Ectodermal cell (in vitro differentiated cells): ENCODE results near the gene FRMD1.

ENCODE experiments used
- H3K27ac ChIP-seq: 2 replicates; pipeline ENCODE4 v1.7.0; 2013; ENCODE audit warnings: mild to moderate bottlenecking, low read depth, low read length; ENCODE audit not compliant: insufficient read depth, poor library complexity, severe bottlenecking
- H3K27me3 ChIP-seq: 2 replicates; pipeline ENCODE4 v1.7.0; 2013; ENCODE audit warnings: mild to moderate bottlenecking, low read length; ENCODE audit not compliant: insufficient read depth, control insufficient read depth, poor library complexity, severe bottlenecking
- H3K36me3 ChIP-seq: one replicate; pipeline ENCODE4 v1.7.0; 2013; ENCODE audit warnings: low read length; ENCODE audit not compliant: control insufficient read depth, insufficient read depth
- H3K4me1 ChIP-seq: one replicate; pipeline ENCODE4 v1.7.0; 2013; ENCODE audit warnings: low read length; ENCODE audit not compliant: control insufficient read depth, insufficient read depth
- H3K4me3 ChIP-seq: 2 replicates; pipeline ENCODE4 v1.7.0; 2013; ENCODE audit warnings: low read depth, low read length, control low read depth; ENCODE audit not compliant: insufficient read depth
- H3K9me3 ChIP-seq: 2 replicates; pipeline ENCODE4 v1.7.0; 2013; ENCODE audit warnings: mild to moderate bottlenecking, low read length, moderate library complexity; ENCODE audit not compliant: control insufficient read depth
- WGBS, 2 experiments: methylation state at CpG; one replicate each; pipeline ENCODE4 v1.1.7; 2013; ENCODE audit warnings: missing lambda C conversion rate in 2 of 2; 5-methylcytosine and 5-hydroxymethylcytosine counted together

The FRMD1 gene

DNA sequence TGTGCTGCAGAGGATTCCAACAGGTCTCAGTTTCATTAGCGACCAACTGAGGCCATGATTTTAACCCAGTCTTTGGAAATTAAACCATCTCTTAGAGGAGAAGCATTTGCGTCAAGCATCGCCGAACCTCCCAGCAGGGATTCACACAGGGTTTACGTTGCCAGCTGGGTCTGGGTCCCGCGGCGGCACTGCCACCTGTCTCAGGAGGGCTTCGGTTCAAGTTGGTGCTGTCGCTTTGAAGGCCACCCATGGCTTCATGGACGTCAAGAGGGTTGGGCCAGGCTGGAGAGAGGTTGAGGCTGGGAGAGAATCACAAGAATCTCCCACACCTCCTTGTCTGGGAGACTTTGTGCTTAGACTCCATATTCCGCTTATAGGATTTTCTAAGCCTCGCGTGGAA is 43.0 kb upstream of the FRMD1 start:
- H3K27me3 ChIP-seq: no peaks in the 10 kb centered on the region
- H3K36me3 ChIP-seq: no peaks in the 10 kb centered on the region
- H3K27ac ChIP-seq: no peak overlapping the region
- 89% methylated on average over 14 of the region's 14 CpGs for WGBS, 2 experiments
- no peaks in the 10 kb centered on the region for H3K4me1 ChIP-seq
- H3K4me3 ChIP-seq: no peak overlapping the region
- no peaks in the 10 kb centered on the region for H3K9me3 ChIP-seq

GRCh38 chr6:168121303-168121665 is 42.3 kb upstream of the FRMD1 start:
- Histone ChIP-seq H3K27ac (no peak overlapping the region), H3K36me3 (no peaks in the 10 kb centered on the region), H3K4me3 (no peak overlapping the region), H3K4me1 (no peaks in the 10 kb centered on the region), H3K27me3 (no peaks in the 10 kb centered on the region), H3K9me3 (no peaks in the 10 kb centered on the region)
- WGBS, 2 experiments: 77 to 81% methylated on average over 8 of the region's 8 CpGs

- Histone ChIP-seq H3K4me3 (no peak overlapping the region), H3K4me1 (no peaks in the 10 kb centered on the region), H3K36me3 (no peaks in the 10 kb centered on the region), H3K27me3 (no peaks in the 10 kb centered on the region), H3K9me3 (no peaks in the 10 kb centered on the region), H3K27ac (no peak overlapping the region)
- WGBS, 2 experiments: 82 to 85% methylated on average over 15 of the region's 15 CpGs
Observed at GRCh38 chr6:168120390-168121302, 41.6 kb upstream of the FRMD1 start.

- H3K27ac ChIP-seq: no peak overlapping the region
Observed at GRCh38 chr6:168119539-168119938, 40.5 kb upstream of the FRMD1 start.

DNA sequence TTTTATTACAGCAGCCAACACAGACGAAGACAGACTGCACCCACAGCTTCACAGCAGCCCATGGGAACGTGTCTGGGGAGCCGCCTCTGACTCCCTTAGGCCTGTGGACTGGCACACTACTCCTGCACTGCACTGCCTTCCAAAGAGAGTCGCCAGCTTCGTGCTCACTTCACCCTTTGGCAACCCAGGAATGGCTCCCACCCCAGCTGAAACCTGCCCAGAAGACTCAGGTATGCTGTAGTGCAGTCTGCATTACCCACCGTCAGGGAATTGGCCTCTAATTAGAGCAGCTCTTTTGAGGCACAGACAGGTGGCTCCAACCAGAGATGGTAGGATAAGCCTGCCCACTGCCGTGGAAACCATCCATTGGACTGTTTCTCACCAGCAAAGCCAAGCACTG is 39.9 kb upstream of the FRMD1 start:
- H3K4me1 ChIP-seq: no peaks in the 10 kb centered on the region
- no peak overlapping the region for H3K27ac ChIP-seq
- H3K4me3 ChIP-seq: no peak overlapping the region
- H3K9me3 ChIP-seq: no peaks in the 10 kb centered on the region
- H3K36me3 ChIP-seq: no peaks in the 10 kb centered on the region
- no peaks in the 10 kb centered on the region for H3K27me3 ChIP-seq
- 91 to 94% methylated on average over 7 of the region's 7 CpGs for WGBS, 2 experiments

More at GRCh38 chr6:168119539-168119938, 40.5 kb upstream of the FRMD1 start:
- Histone ChIP-seq H3K4me1 (no peaks in the 10 kb centered on the region), H3K36me3 (no peaks in the 10 kb centered on the region), H3K27me3 (no peaks in the 10 kb centered on the region), H3K4me3 (no peak overlapping the region), H3K9me3 (no peaks in the 10 kb centered on the region)

DNA sequence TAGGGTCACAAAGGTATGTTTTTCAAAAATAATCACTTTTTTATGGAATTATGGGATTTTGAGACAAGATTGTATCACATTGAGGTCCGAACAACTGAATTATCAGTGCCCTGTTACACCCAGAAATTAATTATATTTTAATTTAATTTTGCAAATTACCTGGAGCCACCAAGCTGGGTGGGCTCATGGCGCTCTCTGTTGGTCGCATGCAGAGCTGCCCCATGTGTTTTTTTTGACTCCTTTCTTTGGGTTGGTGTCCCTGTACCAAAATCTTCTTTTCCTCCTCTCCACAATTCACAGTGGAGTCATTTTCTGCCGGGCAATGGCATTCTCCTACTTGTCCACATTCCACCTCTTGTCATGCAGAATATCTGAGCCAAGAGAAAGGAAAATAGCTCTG is 38.9 kb upstream of the FRMD1 start:
- Histone ChIP-seq H3K4me3 (no peak overlapping the region), H3K36me3 (no peaks in the 10 kb centered on the region)
- 45 to 62% methylated on average over 4 of the region's 4 CpGs for WGBS, 2 experiments

GRCh38 chr6:168116975-168117899 is 38.2 kb upstream of the FRMD1 start:
- WGBS, 2 experiments: 88 to 89% methylated on average over 26 of the region's 26 CpGs
- Histone ChIP-seq H3K9me3 (no peaks in the 10 kb centered on the region), H3K4me3 (no peak overlapping the region), H3K36me3 (no peaks in the 10 kb centered on the region), H3K4me1 (no peaks in the 10 kb centered on the region), H3K27me3 (no peaks in the 10 kb centered on the region), H3K27ac (no peak overlapping the region)

More for the DNA sequence above, 38.9 kb upstream of the FRMD1 start:
- no peak overlapping the region for H3K27ac ChIP-seq
- H3K4me1 ChIP-seq: no peaks in the 10 kb centered on the region
- no peaks in the 10 kb centered on the region for H3K9me3 ChIP-seq
- H3K27me3 ChIP-seq: no peaks in the 10 kb centered on the region

DNA sequence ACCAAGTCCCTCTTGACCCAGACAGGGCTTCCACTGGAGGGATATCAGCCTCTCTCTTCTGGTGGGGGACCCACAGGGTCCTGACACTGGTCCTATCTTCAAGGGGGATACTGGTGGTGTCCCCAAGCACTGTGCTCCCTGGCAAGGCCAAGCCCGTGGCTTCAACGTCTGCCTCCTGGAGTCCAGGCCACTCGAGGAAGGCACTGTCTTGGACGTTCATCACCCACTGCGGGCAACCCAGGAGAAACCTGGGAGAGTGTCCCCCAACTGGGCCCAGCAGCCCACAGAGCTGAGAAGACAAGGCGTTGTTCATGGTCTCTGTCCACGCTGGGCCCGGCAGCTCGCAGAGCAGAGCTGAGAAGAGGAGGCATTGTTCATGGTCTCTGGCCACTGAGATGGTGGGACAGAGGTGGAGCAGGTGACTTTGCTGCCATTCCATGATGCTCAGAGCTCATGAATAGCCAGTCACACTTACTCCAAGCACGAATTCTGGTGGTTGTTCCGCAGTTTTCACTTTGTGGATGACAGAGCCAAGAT is 37.5 kb upstream of the FRMD1 start:
- WGBS, 2 experiments: 95% methylated on average over 11 of the region's 11 CpGs
- Histone ChIP-seq H3K4me3 (no peak overlapping the region), H3K9me3 (no peaks in the 10 kb centered on the region), H3K4me1 (no peaks in the 10 kb centered on the region), H3K36me3 (no peaks in the 10 kb centered on the region), H3K27me3 (no peaks in the 10 kb centered on the region), H3K27ac (no peak overlapping the region)

- no peaks in the 10 kb centered on the region for H3K9me3 ChIP-seq
- H3K4me1 ChIP-seq: no peaks in the 10 kb centered on the region
- 93 to 94% methylated on average over 5 of the region's 5 CpGs for WGBS, 2 experiments
- no peak overlapping the region for H3K27ac ChIP-seq
- H3K27me3 ChIP-seq: no peaks in the 10 kb centered on the region
- H3K36me3 ChIP-seq: no peaks in the 10 kb centered on the region
- H3K4me3 ChIP-seq: no peak overlapping the region
Observed at GRCh38 chr6:168115748-168116437, 36.9 kb upstream of the FRMD1 start.
